GM12878 (cell line): ENCODE data around the gene GET3. TPM values are rescaled to one million over a fixed set of nuclear protein-coding genes. Genes with fewer than 3 reads are reported as not detected.

Source experiments
- ATAC-seq: fragments of 200-7000 bp; cut with Tn5 transposase; 3 replicates; pipeline ENCODE4 v1.9.1; 2020; ENCODE audit warnings: mild to moderate bottlenecking, moderate library complexity
- BruUV-seq: library from RNA; stranded (reverse); fragments of 400-500 nt; replicated peaks from 2 replicates; lab custom pipeline; 2021; lab: Mats Ljungman, UMichigan
- CTCF ChIA-PET: fragments of 300-600 bp; sonication (Branson Sonifier 250); formaldehyde crosslinking; extraction: SDS; loops from one replicate; lab custom pipeline; 2021; ENCODE audit warnings: inconsistent platforms; lab: Yijun Ruan, JAX
- POLR2A ChIA-PET: fragments of 350-600 bp; formaldehyde crosslinking; extraction: SDS; loops from one replicate; lab custom pipeline; 2021; ENCODE audit warnings: inconsistent platforms; lab: Charles Lee
- RAD21 ChIA-PET: fragments of 300-600 bp; sonication (Branson Sonifier 250); formaldehyde crosslinking; loops from one replicate; lab custom pipeline; 2023; ENCODE audit warnings: antibody characterized with exemption; ENCODE audit not compliant: unreplicated experiment; lab: Charles Lee
- SMC1A ChIA-PET: fragments of 300-600 bp; sonication (Branson Sonifier 250); formaldehyde crosslinking; loops from one replicate; lab custom pipeline; 2023; ENCODE audit not compliant: unreplicated experiment, uncharacterized antibody; lab: Charles Lee
- DNase-seq: peaks from one replicate; pipeline ENCODE4 v3.0.0-alpha.2; 2011; ENCODE audit warnings: low read depth, low spot score
- FAIRE-seq: peaks from 3 replicates; lab custom pipeline; 2011; peaks lifted over from hg19 to GRCh38; lab: Jason Lieb, UNC
- H2AFZ ChIP-seq: 2 replicates; pipeline ENCODE4 v1.6.0; 2011; ENCODE audit warnings: low read depth, low read length, control low read depth; ENCODE audit not compliant: control insufficient read depth
- H3K27ac ChIP-seq: 2 replicates; pipeline ENCODE4 v1.5.1; 2011; ENCODE audit warnings: control low read depth; ENCODE audit not compliant: control insufficient read depth, insufficient read depth
- H3K27me3 ChIP-seq, 2 experiments: replicated peaks in 1 of 2; 2 replicates each; pipeline versions ENCODE4 v1.6.0 to v1.6.1; 2011; ENCODE audit warnings: low read length in 1 of 2; ENCODE audit not compliant: control insufficient read depth in 2 of 2, insufficient read depth in 2 of 2
- H3K36me3 ChIP-seq, 2 experiments: 2 replicates each; pipeline ENCODE4 v1.5.1; 2011; ENCODE audit warnings: low read length in 1 of 2; ENCODE audit not compliant: control insufficient read depth in 2 of 2, insufficient read depth in 2 of 2
- H3K4me1 ChIP-seq: 2 replicates; pipeline ENCODE4 v1.6.1; 2011; ENCODE audit warnings: mild to moderate bottlenecking, low read length, moderate library complexity, mixed read lengths; ENCODE audit not compliant: control insufficient read depth, insufficient read depth
- H3K4me2 ChIP-seq: 2 replicates; pipeline ENCODE4 v1.6.0; 2011; ENCODE audit warnings: control low read depth; ENCODE audit not compliant: control insufficient read depth, insufficient read depth
- H3K4me3 ChIP-seq: fragments of 200-600 bp; sonication (generic); 2 replicates; pipeline ENCODE4 v1.5.1; 2016
- H3K79me2 ChIP-seq: 2 replicates; pipeline ENCODE4 v1.6.0; 2011; ENCODE audit warnings: low read length; ENCODE audit not compliant: control insufficient read depth, insufficient read depth
- H3K9ac ChIP-seq: 2 replicates; pipeline ENCODE4 v1.8.0; 2011; ENCODE audit warnings: low read length, control low read depth, mixed read lengths; ENCODE audit not compliant: control insufficient read depth, insufficient read depth
- H3K9me3 ChIP-seq: replicated peaks from 3 replicates; pipeline ENCODE4 v1.5.1; 2011; ENCODE audit warnings: mild to moderate bottlenecking, low read length; ENCODE audit not compliant: control insufficient read depth, insufficient read depth
- H4K20me1 ChIP-seq: 2 replicates; pipeline ENCODE4 v1.6.0; 2011; ENCODE audit not compliant: control insufficient read depth, insufficient read depth
- CBX3 ChIP-seq: fragments of 200-600 bp; sonication (generic); IDR thresholded peaks from 2 replicates; pipeline ENCODE4 v1.6.1; 2016; ENCODE audit warnings: low read depth, borderline replicate concordance
- CTCF ChIP-seq, 3 experiments: IDR thresholded peaks in 2 of 3; conservative IDR thresholded peaks in 1 of 3; 2 replicates each; pipeline ENCODE4 v1.5.1; 2011; ENCODE audit warnings: low read depth in 3 of 3, low read length in 3 of 3, mild to moderate bottlenecking in 3 of 3, control low read depth in 2 of 3, moderate library complexity in 2 of 3, inconsistent platforms in 1 of 3, mixed read lengths in 1 of 3; ENCODE audit not compliant: control insufficient read depth in 2 of 3, insufficient read depth in 1 of 3; ENCODE audit errors: extremely low read depth in 1 of 3
- E2F8 ChIP-seq: fragments of 450-650 bp; IDR thresholded peaks from 2 replicates; pipeline ENCODE4 v1.6.1; 2018; ENCODE audit warnings: mild to moderate bottlenecking, low read depth, moderate library complexity; ENCODE audit not compliant: partially characterized antibody
- FOS ChIP-seq: IDR thresholded peaks from 3 replicates; pipeline ENCODE4 v1.6.1; 2011; ENCODE audit warnings: borderline replicate concordance; ENCODE audit not compliant: insufficient read length; ENCODE audit errors: extremely low read depth
- FOXM1 ChIP-seq: IDR thresholded peaks from 2 replicates; pipeline ENCODE4 v1.6.1; 2012; ENCODE audit warnings: low read depth, mild to moderate bottlenecking, inconsistent platforms, low read length, moderate library complexity
- IRF4 ChIP-seq: IDR thresholded peaks from 2 replicates; pipeline ENCODE4 v1.6.1; 2011; ENCODE audit warnings: low read depth, low read length
- IRF5 ChIP-seq: fragments of 450-650 bp; IDR thresholded peaks from 2 replicates; pipeline ENCODE4 v1.6.1; 2017; ENCODE audit warnings: borderline replicate concordance
- LARP7 ChIP-seq: fragments of 450-650 bp; IDR thresholded peaks from 2 replicates; pipeline ENCODE4 v1.6.1; 2017; ENCODE audit warnings: mild to moderate bottlenecking
- PAX5 ChIP-seq: IDR thresholded peaks from 2 replicates; pipeline ENCODE4 v1.6.1; 2011; ENCODE audit warnings: low read depth, low read length, borderline replicate concordance
- RELA ChIP-seq: fragments of 450-650 bp; IDR thresholded peaks from 2 replicates; pipeline ENCODE4 v1.8.0; 2014; ENCODE audit warnings: borderline replicate concordance; ENCODE audit not compliant: partially characterized antibody
- YBX1 ChIP-seq: fragments of 450-650 bp; IDR thresholded peaks from 2 replicates; pipeline ENCODE4 v1.6.1; 2016; ENCODE audit warnings: antibody characterized with exemption
- ZNF24 ChIP-seq: fragments of 450-650 bp; IDR thresholded peaks from 2 replicates; pipeline ENCODE4 v1.6.1; 2017; ENCODE audit warnings: antibody characterized with exemption, mild to moderate bottlenecking
- WGBS: methylation state at CpG from one replicate; pipeline ENCODE4 v1.1.6; 2016; ENCODE audit warnings: low lambda C conversion rate; ENCODE audit not compliant: insufficient replicate concordance, insufficient coverage; ENCODE audit errors: missing lambda C conversion rate; 5-methylcytosine and 5-hydroxymethylcytosine counted together
- in situ Hi-C: fragments of 300-500 bp; cut with MboI; formaldehyde crosslinking; loops from 9 replicates; pipeline ENCODE4 v1.14.3; 2018; ENCODE audit warnings: mixed read lengths
- intact Hi-C: fragments of 100-400 bp; cut with micrococcal nuclease; formaldehyde crosslinking; loops from one replicate; pipeline ENCODE4 v1.14.2; 2022; ENCODE audit not compliant: unreplicated experiment
- polyA plus RNA-seq, 11 experiments: library from polyadenylated mRNA; depleted of rRNA in 4 of 11; unstranded in 6 of 11; stranded (reverse) in 5 of 11; fragments of >200 nt; fragmentation: Nextera tagmentation in 4 of 11; fragmentation: Illumina TruSeq in 1 of 11; extraction: Ambion mirVana in 4 of 11; extraction: Trizol in 1 of 11; gene quantifications; 1 replicate in 1 of 11; 2 replicates in 10 of 11; pipeline versions ENCODE4 v1.2.1 to v1.2.3, GENCODE V29; 2011 to 2016; ENCODE audit warnings: inconsistent platforms in 2 of 11, missing spikeins in 2 of 11, low read depth in 1 of 11
- total RNA-seq, 4 experiments: library from RNA; depleted of rRNA in 3 of 4; stranded (reverse); fragments of >200 nt in 3 of 4; fragmentation: Illumina TruSeq in 1 of 4; extraction: Trizol in 1 of 4; gene quantifications; 2 replicates each; pipeline versions ENCODE4 v1.2.1 to v1.2.3, GENCODE V29; 2013 to 2021

The GET3 gene
- total and polyA plus RNA-seq, 10 of the 15 experiments (the other 5 are each of a cell fraction or from before 2014, with no cell fraction given) = 14.5 to 144 (median 97.2) TPM

DNA sequence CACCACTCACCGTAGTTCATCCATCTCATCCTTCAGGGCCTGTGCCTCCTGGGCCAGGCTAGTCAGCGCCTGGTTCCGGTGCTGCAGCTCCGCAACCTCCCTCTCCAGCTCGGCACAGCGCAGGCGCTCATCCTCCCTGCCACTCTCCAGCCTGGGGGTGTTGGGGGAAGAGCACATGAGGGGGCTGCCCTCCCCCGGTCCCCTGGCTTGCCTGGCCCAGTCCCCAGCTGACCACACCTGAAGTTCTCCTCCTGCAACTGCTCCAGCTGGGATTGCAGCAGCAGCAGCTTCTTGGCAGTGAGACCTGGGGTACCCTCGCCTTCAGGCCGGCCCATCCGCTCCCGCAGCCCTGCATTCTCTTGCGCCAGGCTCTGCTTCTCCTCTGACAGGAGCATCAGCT, 33.6 kb downstream of the GET3 start:
- ChIA-PET CTCF (interaction anchor here (0.7 to 17.0 kb wide), 3 partner anchors 9 to 77 kb away, joined by 3 to 426 read pairs (median 3); partner anchors contain the start of genes JUNB, PRDX2 and THSD8), POLR2A (no interaction called here), RAD21 (interaction anchor here (1.6 to 4.3 kb wide), 2 partner anchors 25 to 77 kb away, joined by 4 to 22 read pairs; no protein-coding TSS in a partner anchor), SMC1A (no interaction called here)
- Histone ChIP-seq H3K4me1 (peaks cover 4% of the 10 kb centered on the region), H3K79me2 (no peaks in the 10 kb centered on the region), H2AFZ (no peak overlapping the region), H3K9ac (no peak overlapping the region), H3K4me3 (no peak overlapping the region), H3K4me2 (no peak overlapping the region), H4K20me1 (no peaks in the 10 kb centered on the region), H3K27me3 (no peaks in the 10 kb centered on the region), H3K36me3 (no peaks in the 10 kb centered on the region), H3K9me3 (no peaks in the 10 kb centered on the region), H3K27ac (no peak overlapping the region)
- no peak for ATAC-seq
- no peak for DNase-seq
- BruUV-seq = no TSS peak
- in situ Hi-C loops (no loop called here), intact Hi-C loops (no loop called here)
- no peak for FAIRE-seq
- 93% methylated on average over 13 of the region's 13 CpGs for WGBS
- no peak for TF ChIP-seq IRF4
- no peak for TF ChIP-seq FOXM1
- TF ChIP-seq RELA = no peak
- no peak for TF ChIP-seq LARP7
- no peak for TF ChIP-seq YBX1
- TF ChIP-seq PAX5 = no peak
- no peak for TF ChIP-seq IRF5
- TF ChIP-seq FOS = no peak
- no peak for TF ChIP-seq ZNF24
- no peak for TF ChIP-seq CTCF (IDR thresholded peaks at IDR 0.05 in 2 of 3, conservative IDR thresholded peaks at IDR 0.05 in 1 of 3; ENCODE audit: control insufficient read depth in 2 of 3, extremely low read depth in 1 of 3, insufficient read depth in 1 of 3, low read depth in 3 of 3, low read length in 3 of 3)
- no peak for TF ChIP-seq E2F8
- TF ChIP-seq CBX3 = no peak
